ENCODE results near the gene AGT.

- no peak for TF ChIP-seq CTCF (IDR thresholded peaks at IDR 0.05 in 4 of 5, conservative IDR thresholded peaks at IDR 0.05 in 1 of 5)
- TF ChIP-seq POLR2A (IDR thresholded peaks at IDR 0.05) = no peak
Measured at GRCh38 chr1:230681599-230681998, 32.3 kb downstream of the AGT start.

All from gastrocnemius medialis (tissue), 4 donors.